Panc1 (cell line): ENCODE data around the gene FAM98C. TPM values are rescaled to one million over a fixed set of nuclear protein-coding genes. Genes with fewer than 3 reads are reported as not detected.

Source experiments
- total RNA-seq: library from RNA; stranded (reverse); gene quantifications from one replicate; pipeline ENCODE4 v1.2.1, GENCODE V29; 2021; ENCODE audit not compliant: unreplicated experiment

The FAM98C gene
- total RNA-seq, 1 experiment from 2014 or later: 24.7 TPM

Other genes starting within 250 kb of the FAM98C start
- 7.5 TPM for gene DPF1, start 178.9 kb upstream of the FAM98C start, total RNA-seq
- gene PPP1R14A, start 146.7 kb upstream of the FAM98C start, total RNA-seq: 356 TPM
- 1,006 TPM for gene SPINT2, start 138.5 kb upstream of the FAM98C start, total RNA-seq
- gene C19orf33, start 98.8 kb upstream of the FAM98C start, total RNA-seq: 201 TPM
- gene YIF1B, start 87.1 kb upstream of the FAM98C start, total RNA-seq: 143 TPM
- gene KCNK6, start 83.2 kb upstream of the FAM98C start, total RNA-seq: 17.2 TPM
- gene CATSPERG, start 67.3 kb upstream of the FAM98C start, total RNA-seq: 8.9 TPM
- 388 TPM for gene PSMD8, start 28.5 kb upstream of the FAM98C start, total RNA-seq
- 1.4 TPM for gene GGN, start 15.1 kb upstream of the FAM98C start, total RNA-seq
- gene SPRED3, start 14.4 kb upstream of the FAM98C start, total RNA-seq: 3.8 TPM
- gene RASGRP4, start 23.1 kb downstream of the FAM98C start, total RNA-seq: not detected
- 34.2 TPM for gene RYR1, start 30.6 kb downstream of the FAM98C start, total RNA-seq
- gene MAP4K1, start 214.9 kb downstream of the FAM98C start, total RNA-seq: 11.1 TPM
- gene EIF3K, start 216.1 kb downstream of the FAM98C start, total RNA-seq: 2,011 TPM
- 3,297 TPM for gene ACTN4, start 244.6 kb downstream of the FAM98C start, total RNA-seq